ENCODE measurements around the gene NPLOC4. TPM values are rescaled to one million over a fixed set of nuclear protein-coding genes. Genes with fewer than 3 reads are reported as not detected.
A peak's percentile ranks its signal among the peaks of the same experiment; 100 is the strongest.

Gene NPLOC4
- total and polyA plus RNA-seq, 9 of the 15 experiments (the other 6 are each of a cell fraction or from before 2014, with no cell fraction given): 1.5 to 116 (median 64.5) TPM

- TF ChIP-seq PTTG1 (tag; IDR thresholded peaks at IDR 0.05; ENCODE audit: low read depth) (no peak), ZNF224 (CRISPR knock-in tag; IDR thresholded peaks at IDR 0.05) (no peak), CHD2 (IDR thresholded peaks at IDR 0.05; ENCODE audit: low read depth, low read length) (peak; percentile 84), NUFIP1 (IDR thresholded peaks at IDR 0.05; ENCODE audit: partially characterized antibody) (no peak), ZNF263 (CRISPR knock-in tag; IDR thresholded peaks at IDR 0.05; ENCODE audit: borderline replicate concordance) (peak; percentile 68), BDP1 (IDR thresholded peaks at IDR 0.05; ENCODE audit: insufficient read depth, insufficient read length) (no peak), GABPA (tag; conservative IDR thresholded peaks at IDR 0.05; ENCODE audit: low read depth) (no peak), SMAD4 (CRISPR knock-in tag; conservative IDR thresholded peaks at IDR 0.05) (0 out of 2 replicates have a peak, but pooled peaks have one; percentile 26), ZBTB5 (IDR thresholded peaks at IDR 0.05) (no peak), ZFP36 (IDR thresholded peaks at IDR 0.05; ENCODE audit: low read depth, low read length, partially characterized antibody) (no peak), ZNF24 (IDR thresholded peaks at IDR 0.05) (no peak), FOXJ3 (CRISPR knock-in tag; IDR thresholded peaks at IDR 0.05) (no peak), CBFA2T3 (IDR thresholded peaks at IDR 0.05) (peak; percentile 13; the same call in 1 of the 2 replicates), ASH1L (IDR thresholded peaks at IDR 0.05; ENCODE audit: borderline replicate concordance, low read depth, partially characterized antibody) (no peak), RBBP5 (IDR thresholded peaks at IDR 0.05; ENCODE audit: borderline replicate concordance, insufficient read depth, low read length, poor library complexity, severe bottlenecking) (peak; percentile 60), MEIS2 (IDR thresholded peaks at IDR 0.05; ENCODE audit: partially characterized antibody) (peak; percentile 48), TRIM25 (IDR thresholded peaks at IDR 0.05; ENCODE audit: borderline replicate concordance) (no peak), FOXP1 (CRISPR knock-in tag; IDR thresholded peaks at IDR 0.05) (no peak; the same call in 1 of the 2 replicates), HNRNPUL1 (IDR thresholded peaks at IDR 0.05; ENCODE audit: low read length) (no peak), PML (IDR thresholded peaks at IDR 0.05; ENCODE audit: low read length) (no peak), C11orf30 (IDR thresholded peaks at IDR 0.05; ENCODE audit: low read depth) (peak; percentile 77), ZNF12 (CRISPR knock-in tag; IDR thresholded peaks at IDR 0.05) (no peak), ZNF76 (CRISPR knock-in tag; IDR thresholded peaks at IDR 0.05; ENCODE audit: borderline replicate concordance) (no peak), ZNF830 (CRISPR knock-in tag; IDR thresholded peaks at IDR 0.05) (no peak), ERF (CRISPR knock-in tag; IDR thresholded peaks at IDR 0.05) (peak; percentile 12; the same call in 1 of the 2 replicates), ZNF212 (CRISPR knock-in tag; IDR thresholded peaks at IDR 0.05) (no peak), ZNF780A (CRISPR knock-in tag; IDR thresholded peaks at IDR 0.05) (no peak), POU5F1 (IDR thresholded peaks at IDR 0.05; ENCODE audit: borderline replicate concordance, low read depth, low read length, partially characterized antibody) (no peak), OTX1 (CRISPR knock-in tag; IDR thresholded peaks at IDR 0.05) (no peak)
Observed at GRCh38 chr17:81519284-81520020, 117.5 kb downstream of the NPLOC4 start (continued).

Measured in K562 (cell line).